ENCODE results near the gene CCDC43.
"Not testable (repeated sequence)": the region's sequence is repeated elsewhere in the genome, so short reads cannot be mapped to it uniquely, and the experiment has no call there.

CCDC43 gene, protein sequence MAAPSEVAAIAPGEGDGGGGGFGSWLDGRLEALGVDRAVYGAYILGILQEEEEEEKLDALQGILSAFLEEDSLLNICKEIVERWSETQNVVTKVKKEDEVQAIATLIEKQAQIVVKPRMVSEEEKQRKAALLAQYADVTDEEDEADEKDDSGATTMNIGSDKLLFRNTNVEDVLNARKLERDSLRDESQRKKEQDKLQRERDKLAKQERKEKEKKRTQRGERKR

DNA sequence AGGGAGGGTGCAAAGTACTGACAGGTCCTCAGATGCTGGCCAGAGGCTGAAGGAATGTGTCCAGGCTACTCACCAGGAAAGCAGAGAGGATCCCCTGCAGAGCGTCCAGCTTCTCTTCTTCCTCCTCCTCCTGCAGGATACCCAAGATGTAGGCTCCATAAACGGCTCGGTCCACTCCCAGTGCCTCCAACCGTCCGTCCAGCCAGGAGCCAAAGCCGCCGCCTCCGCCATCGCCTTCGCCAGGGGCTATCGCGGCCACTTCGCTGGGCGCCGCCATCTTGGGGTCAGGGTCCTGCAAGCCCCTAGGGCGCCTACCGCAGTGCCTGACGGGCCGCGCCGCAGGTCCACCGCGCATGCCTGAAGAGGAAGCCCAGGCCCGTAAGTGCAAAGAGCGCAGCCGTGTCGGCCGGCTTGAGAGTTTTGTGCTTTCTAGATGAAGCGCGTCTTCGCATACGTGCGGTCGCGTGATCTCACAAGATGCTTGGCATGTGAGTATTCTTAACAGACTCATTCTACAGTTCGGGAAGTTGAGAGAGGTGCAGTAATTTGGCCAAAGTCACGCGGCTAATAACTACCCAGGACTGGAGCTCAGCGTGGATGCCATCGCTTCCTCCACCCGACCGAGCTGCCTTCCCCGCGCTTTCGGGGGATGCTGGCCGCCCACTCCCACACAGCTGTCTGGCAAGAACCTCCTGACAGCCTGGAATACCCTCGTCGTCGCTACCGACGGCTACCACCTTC is at the start of gene CCDC43:
CCDC43 (minus strand) TSS at position 300 of the 741 bp plus-strand sequence; CDS start at position 277, 23 bp downstream.
- DNase-seq: peak; percentile 88

DNA sequence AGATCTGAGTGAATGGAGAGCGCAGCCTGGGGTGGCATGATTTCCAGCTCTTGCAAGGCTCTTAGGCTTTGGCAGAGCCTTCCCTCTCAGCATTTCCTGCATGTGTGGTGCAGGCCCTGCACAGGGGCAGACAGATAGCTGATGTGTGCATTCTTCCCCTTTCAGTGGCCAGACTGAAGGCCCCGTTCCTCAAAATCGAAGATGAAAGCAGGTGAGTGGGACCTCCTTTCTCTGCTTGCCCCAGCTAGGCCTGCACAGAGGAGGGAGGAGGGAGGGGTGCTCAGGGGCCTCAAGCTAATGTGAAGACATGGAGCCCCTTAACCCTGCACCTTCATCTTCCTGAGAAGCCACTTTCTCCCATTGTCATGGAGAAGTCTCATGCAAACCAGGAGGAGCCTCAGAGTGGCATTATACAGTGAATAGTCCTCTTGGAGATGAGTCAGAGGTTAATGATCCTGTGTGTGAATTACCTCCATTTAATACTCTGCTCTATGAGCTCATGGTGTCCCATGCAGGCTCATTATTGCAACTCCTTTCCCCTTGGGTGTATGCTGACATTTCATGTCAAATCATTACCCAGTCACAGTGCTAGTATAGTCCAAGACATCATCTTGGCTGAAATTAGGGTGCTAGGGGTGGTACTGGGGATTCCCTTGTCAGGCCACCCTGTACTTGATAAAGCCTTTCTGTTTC is 48.8 kb upstream of the CCDC43 start:
- DNase-seq: no peak

DNA sequence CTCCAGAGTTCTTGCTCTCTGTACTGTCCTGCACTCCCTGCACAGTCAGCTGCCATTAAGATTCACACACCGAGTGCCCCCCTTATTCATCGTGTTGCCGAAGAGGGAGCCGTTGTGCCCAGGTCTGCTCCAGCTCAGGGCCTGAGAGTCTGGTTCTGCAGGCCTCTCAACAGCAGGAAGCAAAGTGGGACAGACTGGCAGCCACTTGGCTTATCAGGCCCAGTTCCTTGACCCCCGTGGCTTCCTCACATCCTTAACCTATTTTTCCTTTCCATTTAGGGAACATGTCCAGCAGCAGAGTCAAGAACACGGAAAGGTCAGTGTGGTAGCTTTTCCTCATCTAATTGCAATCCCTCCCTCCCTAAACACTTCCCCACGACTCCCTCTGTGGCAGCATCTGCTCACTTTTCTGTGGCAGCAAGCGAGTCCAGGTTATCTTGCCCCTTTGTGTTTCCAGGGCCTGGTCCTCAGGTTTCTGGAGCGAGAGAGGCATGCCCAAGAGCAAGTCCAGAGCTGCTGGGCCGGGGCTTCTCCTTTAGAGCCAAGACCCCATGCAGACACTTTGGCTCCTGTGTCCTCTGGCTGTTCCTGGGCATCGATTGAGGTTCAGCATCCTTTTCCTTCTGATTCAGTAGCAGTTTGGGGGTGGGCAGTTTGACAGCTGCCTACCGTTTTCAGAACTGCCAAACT is 47.1 kb upstream of the CCDC43 start:
- DNase-seq: no peak

DNA sequence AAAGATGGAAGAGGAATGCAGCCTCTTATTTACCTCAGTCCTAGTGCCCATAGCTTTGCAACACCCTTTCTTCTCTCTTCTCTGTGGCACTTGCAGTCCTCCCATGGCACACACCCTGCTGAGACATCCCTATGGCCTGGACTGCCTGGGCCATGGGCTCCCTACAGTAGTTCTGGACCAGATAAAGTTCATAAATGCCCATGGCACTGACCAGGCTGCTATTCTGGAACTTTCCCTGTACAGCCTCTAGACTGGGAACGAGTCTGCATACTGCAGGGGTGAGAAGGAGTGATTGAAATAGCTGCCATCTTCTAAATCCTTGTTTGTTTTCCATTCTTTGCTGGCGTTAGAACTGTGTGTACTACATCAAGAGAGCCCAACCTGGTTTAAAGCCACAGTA is 44.7 kb upstream of the CCDC43 start:
- no peak for DNase-seq

DNA sequence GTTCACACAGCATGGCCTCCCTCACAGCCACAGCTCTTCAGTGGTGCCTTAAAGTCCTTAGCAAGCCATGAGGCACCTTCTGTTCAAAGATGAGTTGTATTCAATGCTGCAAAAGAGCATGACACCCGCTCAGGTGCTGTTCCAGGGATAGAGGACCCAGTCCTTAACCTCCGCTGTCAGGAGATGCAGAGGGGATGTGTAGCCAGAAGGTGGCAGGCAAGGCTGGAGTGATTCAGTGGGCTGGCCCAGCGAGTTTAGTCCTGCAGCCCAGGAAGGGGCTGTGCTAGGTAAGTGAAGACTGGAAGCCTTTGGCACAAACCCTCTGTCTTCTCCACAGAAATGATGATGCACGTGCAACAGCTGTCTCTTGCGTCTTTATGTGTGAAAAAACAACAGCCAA is 44.2 kb upstream of the CCDC43 start:
- no peak for DNase-seq

DNA sequence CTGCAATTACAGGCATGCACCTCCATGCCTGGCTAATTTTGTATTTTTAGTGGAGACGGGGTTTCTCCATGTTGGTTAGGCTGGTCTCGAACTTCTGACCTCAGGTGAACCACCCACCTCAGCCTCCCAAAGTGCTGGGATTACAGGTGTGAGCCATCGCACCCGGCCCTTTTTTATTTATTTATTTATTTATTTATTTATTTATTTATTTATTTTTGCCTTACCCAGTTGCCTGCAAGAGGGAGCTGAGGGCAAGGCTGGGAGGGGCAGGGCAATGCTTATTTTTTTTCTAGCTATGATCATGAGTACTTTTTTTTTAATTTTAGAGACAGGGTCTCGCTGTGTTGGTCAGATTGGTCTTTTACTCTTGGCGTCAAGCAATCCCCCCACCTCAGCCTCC is 36.5 kb upstream of the CCDC43 start:
- not testable (repeated sequence) for DNase-seq

DNA sequence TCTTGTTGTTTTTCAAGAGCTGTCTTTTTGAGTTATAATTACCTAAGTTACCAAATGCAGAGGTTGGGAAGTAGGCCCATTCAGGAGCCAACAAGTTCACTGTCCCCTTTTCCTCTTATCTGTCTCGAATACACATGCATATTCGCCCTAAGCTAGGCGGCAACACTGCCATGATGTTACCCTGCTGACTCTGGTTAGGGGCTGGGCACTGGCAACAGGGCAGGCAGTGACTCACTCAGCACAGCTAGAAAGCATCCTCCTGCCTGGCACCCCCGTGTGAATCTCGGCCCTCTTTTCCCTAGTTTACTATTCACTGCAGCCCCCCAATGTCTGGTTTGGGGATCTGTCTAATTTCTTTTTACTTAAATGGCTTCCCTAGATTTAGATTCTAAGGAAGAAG is 32.7 kb upstream of the CCDC43 start:
- DNase-seq: no peak

DNA sequence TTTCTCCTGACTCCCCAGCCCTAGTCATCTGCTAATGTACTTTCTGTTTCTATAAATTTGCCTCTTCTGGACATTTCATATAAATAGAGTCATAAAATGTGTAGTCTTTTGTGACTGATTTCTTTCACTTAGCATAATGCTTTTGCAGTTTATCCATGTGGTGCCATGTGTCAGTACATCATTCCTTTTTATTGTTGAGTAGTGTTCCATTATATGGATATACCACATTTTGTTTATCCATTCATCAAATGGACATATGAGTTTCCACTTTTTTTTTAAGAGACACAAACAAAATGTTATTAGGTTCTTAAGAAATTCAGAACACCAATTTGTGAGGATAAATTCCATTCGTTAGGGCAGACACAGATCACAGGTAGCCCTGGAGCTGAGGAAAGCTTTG is 29.9 kb upstream of the CCDC43 start:
- DNase-seq: no peak

DNA sequence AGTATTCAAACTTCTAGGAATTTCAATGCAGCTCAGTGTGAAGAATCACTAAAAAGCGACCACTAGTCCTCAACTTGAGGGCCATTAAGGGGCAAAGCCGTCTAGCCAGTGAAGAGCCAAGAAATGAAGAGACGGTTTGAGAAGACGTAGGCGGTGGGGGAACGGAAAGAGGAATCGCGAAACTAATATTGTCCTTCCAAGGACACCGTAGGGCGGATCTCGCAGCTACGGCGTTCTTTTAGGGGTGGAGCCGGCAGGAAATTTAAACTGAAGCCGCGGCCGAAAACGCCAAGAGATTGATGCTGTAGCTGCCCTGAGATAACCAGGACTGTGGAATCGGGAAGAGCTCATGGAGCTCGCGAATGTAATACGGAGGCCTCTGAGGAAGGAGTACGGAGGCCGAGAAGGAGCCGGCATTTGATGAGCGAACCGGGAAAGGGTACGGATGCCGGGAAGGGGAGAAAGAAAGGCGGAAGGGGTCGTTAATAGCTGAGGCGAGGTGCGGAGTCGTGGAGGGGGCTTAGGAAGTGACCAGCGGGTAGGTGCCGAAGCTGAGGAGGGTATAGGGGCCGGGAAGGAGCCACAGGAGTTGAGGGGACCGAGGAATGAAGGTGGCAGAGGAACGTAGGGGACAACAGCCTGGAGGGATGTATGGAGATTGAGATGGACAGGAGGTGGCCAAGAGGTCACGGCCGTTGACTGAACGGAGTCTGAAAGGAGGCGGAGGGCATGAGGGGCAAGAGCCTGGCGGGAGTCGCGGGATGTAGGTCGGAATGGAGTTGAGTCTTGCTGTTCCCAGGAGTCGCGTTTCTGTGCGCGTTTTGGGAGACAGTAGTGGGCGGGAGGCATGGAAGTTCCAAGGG is 19.1 kb upstream of the CCDC43 start, which contains the start of gene DBF4B:
DBF4B (plus strand) TSS at position 265 of the 863 bp plus-strand sequence; CDS start at position 421, 156 bp downstream.
- DNase-seq: peak; percentile 75

DNA sequence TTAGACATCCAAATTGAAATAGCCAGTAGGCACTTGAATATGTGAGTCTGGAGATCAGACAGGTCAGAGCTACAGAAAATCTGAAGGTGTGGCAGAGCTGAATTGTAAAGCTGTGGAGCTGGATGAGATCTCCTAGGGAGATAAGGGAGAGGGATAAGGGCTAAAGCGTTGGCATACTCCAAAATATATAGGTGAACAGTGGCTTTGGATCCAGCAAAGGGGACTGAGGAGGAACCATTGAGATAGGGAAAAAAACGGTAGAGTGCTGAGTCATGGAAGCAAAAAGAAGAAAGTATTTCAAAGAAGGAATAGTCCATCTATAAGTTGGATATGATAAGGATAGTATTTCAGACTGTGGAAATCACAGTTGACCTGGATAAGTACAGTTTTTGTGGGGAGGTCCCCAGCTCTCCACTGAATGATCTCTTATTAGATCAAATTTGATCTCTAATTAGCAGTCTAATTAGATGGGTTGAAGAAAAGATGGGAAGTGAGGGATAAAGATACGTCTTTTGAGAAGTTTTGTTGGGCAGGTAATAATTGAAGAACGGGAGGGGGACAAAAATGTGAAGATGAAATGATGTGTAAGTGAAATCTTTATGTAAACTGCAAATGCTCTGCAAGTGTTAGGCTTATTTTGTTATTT is 18.3 kb upstream of the CCDC43 start:
- DNase-seq: no peak

DNA sequence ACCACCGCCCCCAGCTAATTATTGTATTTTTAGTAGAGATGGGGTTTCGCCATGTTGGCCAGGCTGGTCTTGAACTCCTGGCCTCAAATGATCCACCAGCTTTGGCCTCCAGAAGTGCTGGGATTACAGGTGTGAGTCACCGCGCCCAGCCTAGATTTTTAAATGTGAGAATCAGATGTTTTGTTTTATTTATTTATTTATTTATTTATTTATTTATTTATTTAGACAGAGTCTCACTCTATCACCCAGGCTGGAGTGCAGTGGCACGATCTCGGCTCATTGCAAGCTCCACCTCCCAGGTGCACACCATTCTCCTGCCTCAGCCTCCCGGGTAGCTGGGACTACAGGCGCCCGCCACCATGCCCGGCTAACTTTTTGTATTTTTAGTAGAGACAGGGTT is 10.7 kb upstream of the CCDC43 start:
- not testable (repeated sequence) for DNase-seq

DNA sequence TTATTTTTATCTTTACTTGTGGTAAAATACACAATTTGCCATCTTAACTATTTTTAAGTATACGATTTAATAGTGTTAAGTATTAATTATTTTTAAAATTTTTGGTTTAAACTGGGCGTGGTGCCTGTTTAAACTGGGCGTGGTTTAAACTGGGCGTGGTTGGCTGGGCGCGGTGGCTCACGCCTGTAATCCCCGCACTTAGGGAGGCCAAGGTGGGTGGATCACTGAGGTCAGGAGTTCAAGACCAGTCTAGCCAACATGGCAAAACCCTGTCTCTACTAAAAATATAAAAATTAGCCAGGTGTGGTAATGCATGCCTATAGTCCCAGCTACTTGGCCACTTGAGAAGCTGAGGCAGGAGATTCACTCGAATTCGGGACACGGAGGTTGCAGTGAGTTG is 4.0 kb upstream of the CCDC43 start:
- no peak for DNase-seq

DNA sequence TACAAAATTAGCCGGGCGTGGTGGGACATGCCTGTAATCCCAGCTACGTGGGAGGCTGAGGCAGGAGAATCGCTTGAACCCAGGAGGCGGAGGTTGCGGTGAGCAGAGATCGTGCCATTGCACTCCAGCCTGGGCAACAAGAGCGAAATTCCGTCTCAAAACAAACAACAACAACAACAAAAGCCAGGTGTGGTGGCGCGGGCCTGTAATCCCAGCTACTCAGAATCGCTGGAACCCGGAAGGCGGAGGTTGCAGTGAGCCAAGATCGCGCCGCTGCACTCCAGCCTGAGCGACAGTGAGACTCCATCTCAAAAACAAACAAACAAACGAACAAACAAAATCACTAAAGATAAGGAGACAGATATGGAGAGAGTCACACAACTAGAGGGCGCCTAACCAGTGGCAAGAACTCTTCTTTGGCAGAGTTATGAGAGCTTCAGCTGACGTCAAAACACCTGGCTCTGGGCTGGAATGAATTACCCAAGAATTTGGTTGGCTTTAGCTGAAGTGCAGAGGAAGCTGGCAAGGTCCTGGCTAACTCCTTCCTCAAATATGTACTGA is 1.2 kb upstream of the CCDC43 start:
- not testable (repeated sequence) for DNase-seq

DNA sequence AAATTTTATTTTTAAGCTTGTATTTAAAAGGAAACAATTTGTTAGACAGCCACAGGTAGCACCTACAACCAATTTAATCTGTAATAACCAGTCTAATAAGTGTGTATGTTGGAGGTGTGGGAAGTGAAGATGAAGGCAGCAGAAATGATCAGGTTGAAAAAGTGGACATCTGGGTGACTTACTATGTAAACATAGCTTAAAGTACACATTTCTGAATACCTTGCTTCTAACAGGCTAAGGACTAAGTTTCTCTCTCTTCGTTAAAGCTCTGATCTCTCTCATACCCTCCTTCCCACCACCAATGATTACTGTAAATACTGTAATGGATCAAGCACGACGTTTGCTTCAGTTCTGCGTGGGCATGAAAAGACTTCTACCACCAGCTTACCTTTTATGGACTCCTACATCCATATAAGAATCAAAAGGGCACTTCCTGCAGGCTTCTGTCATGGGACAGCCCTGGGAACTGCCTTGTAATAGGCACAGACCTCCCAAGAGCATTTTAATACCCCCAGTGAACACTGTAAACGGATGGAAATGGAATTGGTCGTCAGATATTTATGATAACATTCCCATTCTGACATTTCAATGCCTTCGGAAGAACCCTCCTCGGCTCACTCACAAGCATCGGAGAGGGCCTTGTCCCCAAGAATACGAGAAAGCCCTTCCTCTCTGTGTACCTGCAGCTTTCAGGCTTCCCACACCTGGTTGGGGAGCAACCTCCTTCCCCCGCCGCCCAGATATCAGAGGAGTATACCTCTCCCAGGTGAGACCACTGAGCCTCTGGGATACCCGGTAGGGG is 700 bp downstream of the CCDC43 start:
- no peak for DNase-seq

DNA sequence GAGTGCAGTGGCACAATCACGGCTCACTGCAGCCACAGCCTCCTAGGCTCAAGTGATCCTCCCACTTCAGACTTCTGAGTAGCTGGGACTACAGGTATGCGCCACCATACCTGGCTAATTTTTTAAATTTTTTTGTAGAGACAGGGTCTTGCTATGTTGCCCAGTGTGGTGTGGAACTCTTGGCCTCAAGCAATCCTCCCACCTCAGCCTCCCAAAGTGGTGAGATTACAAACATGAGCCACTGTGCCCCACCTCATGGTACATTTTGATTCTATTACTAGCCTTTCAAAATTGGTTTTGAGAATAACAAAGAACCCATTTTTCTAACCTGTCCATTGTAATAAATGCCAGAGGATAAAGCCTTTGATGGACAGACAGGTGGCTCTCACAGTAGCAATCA is 1.4 kb downstream of the CCDC43 start:
- no peak for DNase-seq

DNA sequence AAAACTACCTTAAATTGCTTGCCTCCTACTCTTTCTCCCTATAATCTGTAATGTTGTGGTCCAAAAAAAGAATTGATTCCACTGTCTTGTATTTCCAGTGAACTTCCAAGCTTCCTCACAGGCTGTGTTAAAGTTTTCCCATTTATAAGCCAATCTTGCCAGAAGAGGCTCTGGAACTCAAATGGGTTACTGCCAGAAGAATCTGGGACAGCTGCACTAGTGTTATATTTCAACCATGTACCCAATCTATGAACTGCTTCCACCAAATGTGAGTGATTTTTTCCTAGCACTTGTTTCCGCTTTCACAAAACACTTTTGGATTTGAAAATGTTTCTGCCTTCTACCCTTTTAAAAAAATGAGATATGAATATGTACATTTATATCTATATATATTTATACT is 1.8 kb downstream of the CCDC43 start:
- no peak for DNase-seq

DNA sequence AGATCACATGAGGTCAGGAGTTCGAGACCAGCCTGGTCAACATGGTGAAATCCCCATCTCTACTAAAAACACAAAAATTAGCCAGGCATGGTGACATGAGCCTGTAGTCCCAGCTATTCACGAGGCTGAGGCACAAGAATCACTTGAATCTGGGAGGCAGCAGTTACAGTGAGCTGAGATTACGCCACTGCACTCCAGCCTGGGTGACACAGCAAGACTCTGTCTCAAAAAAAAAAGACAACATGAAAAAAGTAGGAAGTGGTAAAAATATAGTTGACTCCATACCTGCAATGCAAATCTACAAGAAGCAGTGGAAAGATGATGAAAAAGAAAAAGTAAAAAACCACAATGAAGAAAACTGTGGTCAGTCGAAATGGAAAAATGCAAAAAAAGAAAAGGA is 6.3 kb downstream of the CCDC43 start:
- not testable (repeated sequence) for DNase-seq

DNA sequence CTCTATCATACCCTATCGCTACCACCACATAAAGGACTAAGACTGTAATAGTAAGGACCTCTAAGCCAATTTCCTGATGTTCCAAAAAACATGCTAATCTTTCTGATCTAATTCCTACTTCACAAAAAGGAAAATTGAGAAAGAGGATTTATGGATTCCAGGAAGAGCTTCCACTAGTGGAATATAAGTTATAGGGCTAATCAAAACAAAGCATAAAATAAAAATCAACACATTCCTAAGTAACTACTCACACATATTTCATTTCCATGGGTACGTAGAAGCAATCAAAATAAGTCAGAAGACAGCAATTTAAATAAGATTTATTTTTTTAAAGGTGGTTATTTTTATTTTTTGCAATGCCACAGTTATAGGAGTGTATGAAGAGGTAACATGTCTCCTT is 12.4 kb downstream of the CCDC43 start:
- DNase-seq: no peak

DNA sequence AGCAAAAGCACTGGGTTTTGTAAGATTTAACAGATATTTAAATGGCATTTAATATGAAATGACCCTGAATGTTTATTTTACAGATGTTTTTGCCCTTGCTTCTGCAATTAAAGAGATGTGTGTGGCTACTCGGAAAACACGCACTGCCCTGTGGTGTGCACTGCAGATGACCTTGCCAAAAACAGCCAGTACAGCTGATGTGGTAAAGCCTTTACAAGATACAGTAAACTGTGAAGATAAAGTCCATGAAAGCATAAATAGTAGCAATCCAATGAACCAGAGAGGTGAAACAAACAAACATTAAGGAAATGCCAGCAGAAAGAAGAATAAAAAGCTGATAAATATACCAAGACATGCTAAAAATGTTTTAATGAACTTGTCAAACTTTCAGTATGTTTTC is 15.7 kb downstream of the CCDC43 start:
- DNase-seq: no peak

DNA sequence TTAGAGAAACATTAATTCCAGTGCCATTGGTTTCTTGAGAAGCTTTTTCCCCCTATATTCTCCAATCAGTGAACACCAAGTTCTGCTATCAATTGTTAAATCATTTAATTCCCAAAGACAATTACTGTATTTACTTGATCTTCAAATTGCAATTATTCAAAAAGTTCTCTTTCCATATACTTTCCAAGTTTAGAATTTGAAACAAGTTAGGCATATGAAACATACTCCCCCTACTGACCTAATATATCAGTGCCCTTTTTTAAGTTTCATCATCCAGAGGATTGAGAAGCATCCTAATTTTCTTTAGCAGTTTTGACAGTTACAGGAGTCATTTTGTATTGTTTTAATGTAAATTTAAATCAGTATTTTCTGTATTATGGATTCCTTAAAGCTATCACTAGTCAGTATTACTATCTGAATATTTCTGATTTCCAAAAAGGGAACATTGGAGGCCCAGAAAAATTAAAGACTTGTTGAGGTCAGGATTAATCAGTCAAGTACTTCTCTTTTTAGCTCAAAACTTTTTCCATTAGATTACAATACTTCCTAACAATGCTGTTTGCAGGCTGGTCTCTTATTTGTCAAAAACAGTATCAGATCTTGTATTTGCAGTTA is 17.0 kb downstream of the CCDC43 start:
- no peak for DNase-seq
